ENCODE data around the gene SWSAP1. TPM values are rescaled to one million over a fixed set of nuclear protein-coding genes. Genes with fewer than 3 reads are reported as not detected.

The SWSAP1 gene
- total and polyA plus RNA-seq, 9 of the 15 experiments (the other 6 are each of a cell fraction or from before 2014, with no cell fraction given), result 0.18 to 2.8 (median 1.7) TPM

GRCh38 chr19:11338121-11338520 lies 36.3 kb upstream of the SWSAP1 start:
- TF ChIP-seq E2F6 (IDR thresholded peaks at IDR 0.05; ENCODE audit: borderline replicate concordance in 1 of 2, extremely low read depth in 1 of 2, insufficient read depth in 1 of 2, insufficient read length in 1 of 2, low read depth in 1 of 2, low read length in 1 of 2, poor library complexity in 1 of 2, severe bottlenecking in 1 of 2), result no peak
- BruUV-seq (replicated peaks), result no TSS peak
- CTCF ChIA-PET (ENCODE audit: low intra/inter-chr PET ratio), result no interaction called here
- Histone ChIP-seq H3K79me2 (ENCODE audit: control insufficient read depth, insufficient read depth, low read length) (no peaks in the 10 kb centered on the region), H3K4me1 (replicated peaks in 1 of 2; ENCODE audit: control insufficient read depth in 2 of 2, insufficient read depth in 2 of 2, low read length in 2 of 2) (peaks cover 3 to 26% of the 10 kb centered on the region in 2 experiments; a peak in 3 of 5 replicates), H3K4me3 (no peak overlapping the region), H3K9ac (ENCODE audit: insufficient read depth in 1 of 2, low read depth in 2 of 2, low read length in 2 of 2) (peak overlapping the region in 1 of 2 experiments; percentile 84; a peak in 2 of 4 replicates), H4K20me1 (replicated peaks; ENCODE audit: control insufficient read depth, insufficient read depth, low read length) (no peaks in the 10 kb centered on the region), H3K9me3 (replicated peaks; ENCODE audit: control insufficient read depth, insufficient read depth, low read depth, low read length) (peaks cover 5% of the 10 kb centered on the region; the same call in 1 of the 2 replicates), H3K4me2 (ENCODE audit: insufficient read depth, low read length) (no peak overlapping the region), H2AFZ (ENCODE audit: low read depth, low read length) (no peak overlapping the region), H3K36me3 (ENCODE audit: control insufficient read depth, insufficient read depth, low read length) (no peaks in the 10 kb centered on the region), H3K9me1 (ENCODE audit: control insufficient read depth, insufficient read depth, low read length) (no peaks in the 10 kb centered on the region), H3K27me3 (ENCODE audit: control insufficient read depth in 2 of 2, insufficient read depth in 2 of 2, low read length in 2 of 2) (no peaks in the 10 kb centered on the region), H3K27ac (ENCODE audit: extremely low read depth, low read depth, low read length) (no peak overlapping the region)
- in situ Hi-C loops (cut with MboI) (no loop called here), intact Hi-C loops (cut with micrococcal nuclease) (no loop called here)
- FAIRE-seq (no peak), ATAC-seq (no peak), DNase-seq (ENCODE audit: extremely low read depth in 1 of 4, low spot score in 3 of 4) (no peak)
- 56% methylated on average over 7 of the region's 7 CpGs for WGBS (ENCODE audit: insufficient coverage, low coverage, missing lambda C conversion rate)
- POLR2A ChIA-PET, result interaction anchor here (0.6 to 1.4 kb wide), 3 partner anchors 9 to 13 kb away, joined by 3 read pairs; no protein-coding TSS in a partner anchor

- CTCF ChIA-PET (ENCODE audit: low intra/inter-chr PET ratio), result no interaction called here
- Histone ChIP-seq H3K27me3 (ENCODE audit: control insufficient read depth in 2 of 2, insufficient read depth in 2 of 2, low read length in 2 of 2) (no peaks in the 10 kb centered on the region), H3K27ac (ENCODE audit: extremely low read depth, low read depth, low read length) (no peak overlapping the region), H3K4me1 (replicated peaks in 1 of 2; ENCODE audit: control insufficient read depth in 2 of 2, insufficient read depth in 2 of 2, low read length in 2 of 2) (peaks cover 5 to 29% of the 10 kb centered on the region in 2 experiments; a peak in 4 of 5 replicates), H2AFZ (ENCODE audit: low read depth, low read length) (peak overlapping the region; percentile 53; the same call in 1 of the 2 replicates), H3K9me3 (replicated peaks; ENCODE audit: control insufficient read depth, insufficient read depth, low read depth, low read length) (peaks cover 5% of the 10 kb centered on the region; the same call in 1 of the 2 replicates), H3K9ac (ENCODE audit: insufficient read depth in 1 of 2, low read depth in 2 of 2, low read length in 2 of 2) (peak overlapping the region in 1 of 2 experiments; percentile 84; a peak in 2 of 4 replicates), H3K4me3 (peak overlapping the region; percentile 40), H3K79me2 (ENCODE audit: control insufficient read depth, insufficient read depth, low read length) (no peaks in the 10 kb centered on the region), H3K9me1 (ENCODE audit: control insufficient read depth, insufficient read depth, low read length) (no peaks in the 10 kb centered on the region), H4K20me1 (replicated peaks; ENCODE audit: control insufficient read depth, insufficient read depth, low read length) (no peaks in the 10 kb centered on the region), H3K36me3 (ENCODE audit: control insufficient read depth, insufficient read depth, low read length) (no peaks in the 10 kb centered on the region), H3K4me2 (ENCODE audit: insufficient read depth, low read length) (peak overlapping the region; percentile 88)
- FAIRE-seq (no peak), ATAC-seq (peak; percentile 8; the same call in 2 of the 3 replicates), DNase-seq (ENCODE audit: extremely low read depth in 1 of 4, low spot score in 3 of 4) (no peak)
- POLR2A ChIA-PET, result interaction anchor here (0.6 to 1.4 kb wide), 5 partner anchors 8 to 796 kb away, joined by 3 to 4 read pairs (median 3); no protein-coding TSS in a partner anchor
- intact Hi-C loops (cut with micrococcal nuclease), result no loop called here
- 45% methylated on average over 18 of the region's 21 CpGs for WGBS (ENCODE audit: insufficient coverage, low coverage, missing lambda C conversion rate)
- in situ Hi-C loops (cut with MboI), result no loop called here
- no TSS peak for BruUV-seq (replicated peaks)
- TF ChIP-seq PRDM10 (IDR thresholded peaks at IDR 0.05; ENCODE audit: partially characterized antibody), result peak; percentile 37
Observed at GRCh38 chr19:11338569-11339253, 35.8 kb upstream of the SWSAP1 start.
